ENCODE data around the gene CEP170B.
"Not testable (repeated sequence)": the region's sequence is repeated elsewhere in the genome, so short reads cannot be mapped to it uniquely, and the experiment has no call there.

Gene CEP170B

GRCh38 chr14:104919152-104919992 lies 54.3 kb downstream of the CEP170B start:
- DNase-seq = not testable (repeated sequence)

GRCh38 chr14:104919993-104920315 lies 54.9 kb downstream of the CEP170B start:
- no peak for DNase-seq

GRCh38 chr14:104923640-104924420 lies 58.8 kb downstream of the CEP170B start:
- DNase-seq = no peak

- peak in 1 of 2 donors; percentile 43 for DNase-seq
Observed at GRCh38 chr14:104924421-104925213, 59.5 kb downstream of the CEP170B start, which contains the start of gene PLD4. PLD4 (plus strand) TSS chr14:104924879; CDS start chr14:104927141, 2,262 bp downstream.

- no peak for DNase-seq
Observed at GRCh38 chr14:104925214-104925854, 60.3 kb downstream of the CEP170B start.

- DNase-seq = no peak
Observed at GRCh38 chr14:104925855-104926609, 61.0 kb downstream of the CEP170B start.

GRCh38 chr14:104926619-104927431 lies 61.8 kb downstream of the CEP170B start:
- DNase-seq = peak; percentile 11 to 64

- DNase-seq = no peak
Observed at GRCh38 chr14:104927432-104927816, 62.4 kb downstream of the CEP170B start.

- no peak for DNase-seq
Observed at GRCh38 chr14:104927901-104928300, 62.8 kb downstream of the CEP170B start.

GRCh38 chr14:104928391-104929133 lies 63.5 kb downstream of the CEP170B start:
- no peak for DNase-seq

GRCh38 chr14:104929268-104930230 lies 64.5 kb downstream of the CEP170B start:
- DNase-seq = no peak

GRCh38 chr14:104930526-104931303 lies 65.6 kb downstream of the CEP170B start:
- no peak for DNase-seq

GRCh38 chr14:104931304-104931770 lies 66.3 kb downstream of the CEP170B start:
- DNase-seq = no peak

- no peak for DNase-seq
Observed at GRCh38 chr14:104931771-104932675, 67.0 kb downstream of the CEP170B start.

- DNase-seq = peak; percentile 82 to 84
Observed at GRCh38 chr14:104932676-104933631, 67.9 kb downstream of the CEP170B start.

Data from CD4-positive, alpha-beta T cell treated with Interleukin-4 for 1 hour (primary cell).